PC-9 (cell line): ENCODE data around the gene JUP. TPM values are rescaled to one million over a fixed set of nuclear protein-coding genes. Genes with fewer than 3 reads are reported as not detected.

Experiments
- BruUV-seq: library from RNA; stranded (reverse); fragments of 400-500 nt; replicated peaks from 2 replicates; lab custom pipeline; 2021; lab: Mats Ljungman, UMichigan
- CTCF ChIA-PET: fragments of 300-600 bp; sonication (Branson Sonifier 250); formaldehyde crosslinking; loops from one replicate; lab custom pipeline; 2022; ENCODE audit warnings: antibody characterized with exemption; lab: Charles Lee
- POLR2A ChIA-PET: fragments of 300-600 bp; sonication (Branson Sonifier 250); formaldehyde crosslinking; loops from one replicate; lab custom pipeline; 2022; ENCODE audit warnings: antibody characterized with exemption; ENCODE audit not compliant: unreplicated experiment; lab: Charles Lee
- DNase-seq, 2 experiments: peaks; one replicate each; pipeline versions ENCODE4 v3.0.0 to v3.0.0-alpha.2; 2015 to 2022; ENCODE audit warnings: mixed read lengths in 1 of 2
- H2AFZ ChIP-seq: fragments of 200-600 bp; sonication (generic); 2 replicates; pipeline ENCODE4 v1.8.1; 2017; ENCODE audit warnings: antibody characterized with exemption
- H3F3A ChIP-seq: fragments of 200-600 bp; sonication (generic); 2 replicates; pipeline ENCODE4 v1.8.1; 2017; ENCODE audit warnings: antibody characterized with exemption, mild to moderate bottlenecking, low read depth; ENCODE audit not compliant: insufficient read depth
- H3K27ac ChIP-seq: fragments of 200-600 bp; sonication (generic); 2 replicates; pipeline ENCODE4 v1.6.1; 2016; ENCODE audit warnings: mixed run types
- H3K27me3 ChIP-seq: fragments of 200-600 bp; sonication (generic); 2 replicates; pipeline ENCODE4 v1.6.1; 2016; ENCODE audit warnings: low read depth, mixed run types; ENCODE audit not compliant: insufficient read depth
- H3K36me3 ChIP-seq: fragments of 200-600 bp; sonication (generic); 2 replicates; pipeline ENCODE4 v1.6.1; 2016; ENCODE audit warnings: low read depth, mixed run types
- H3K4me1 ChIP-seq: fragments of 200-600 bp; sonication (generic); replicated peaks from 2 replicates; pipeline ENCODE4 v1.6.1; 2016; ENCODE audit warnings: mixed run types; ENCODE audit not compliant: insufficient read depth
- H3K4me2 ChIP-seq: fragments of 200-600 bp; sonication (generic); 2 replicates; pipeline ENCODE4 v1.6.1; 2017; ENCODE audit warnings: mixed run types
- H3K4me3 ChIP-seq: fragments of 200-600 bp; sonication (generic); 2 replicates; pipeline ENCODE4 v1.6.1; 2016; ENCODE audit warnings: mixed run types
- H3K79me2 ChIP-seq: fragments of 200-600 bp; sonication (generic); 2 replicates; pipeline ENCODE4 v1.6.1; 2017; ENCODE audit warnings: low read depth, mixed run types
- H3K9me2 ChIP-seq: fragments of 200-600 bp; sonication (generic); 2 replicates; pipeline ENCODE4 v1.8.1; 2017; ENCODE audit warnings: mild to moderate bottlenecking; ENCODE audit not compliant: insufficient read depth
- H3K9me3 ChIP-seq: fragments of 200-600 bp; sonication (generic); 2 replicates; pipeline ENCODE4 v1.8.1; 2016; ENCODE audit warnings: low read depth; ENCODE audit not compliant: insufficient read depth
- H4K20me1 ChIP-seq: fragments of 200-600 bp; sonication (generic); 2 replicates; pipeline ENCODE4 v1.8.1; 2017; ENCODE audit not compliant: insufficient read depth
- CTCF ChIP-seq: fragments of 200-600 bp; sonication (generic); conservative IDR thresholded peaks from 2 replicates; pipeline ENCODE4 v1.6.1; 2017; ENCODE audit warnings: mixed run types, antibody characterized with exemption, mild to moderate bottlenecking, moderate library complexity
- EZH2 ChIP-seq: fragments of 200-600 bp; sonication (generic); IDR thresholded peaks from 2 replicates; pipeline ENCODE4 v1.8.0; 2017; ENCODE audit warnings: antibody characterized with exemption, low read depth
- intact Hi-C: fragments of 100-400 bp; cut with micrococcal nuclease; formaldehyde crosslinking; loops from one replicate; pipeline ENCODE4 v1.10.0; 2022; ENCODE audit not compliant: unreplicated experiment
- total RNA-seq: library from RNA; stranded (reverse); gene quantifications from 2 replicates; pipeline ENCODE4 v1.2.3, GENCODE V29; 2021

The JUP gene
- total RNA-seq, 1 experiment from 2014 or later = 259 TPM

- TF ChIP-seq EZH2 = no peak
- TF ChIP-seq CTCF = no peak
- H3K4me2 ChIP-seq = no peak overlapping the region
- no peak overlapping the region for H3K4me3 ChIP-seq
- no TSS peak for BruUV-seq
- H3K4me1 ChIP-seq = no peaks in the 10 kb centered on the region
- H3K27ac ChIP-seq = no peak overlapping the region
- no peaks in the 10 kb centered on the region for H3K9me3 ChIP-seq
- no peaks in the 10 kb centered on the region for H3K27me3 ChIP-seq
- intact Hi-C loops = no loop called here
- peaks cover 30% of the 10 kb centered on the region for H3F3A ChIP-seq
- H2AFZ ChIP-seq = no peak overlapping the region
- no peaks in the 10 kb centered on the region for H3K9me2 ChIP-seq
- H3K79me2 ChIP-seq = no peaks in the 10 kb centered on the region
- H3K36me3 ChIP-seq = no peaks in the 10 kb centered on the region
- no peaks in the 10 kb centered on the region for H4K20me1 ChIP-seq
- POLR2A ChIA-PET = interaction anchor here (0.6 kb wide), 2 partner anchors 25 to 33 kb away, joined by 3 to 39 read pairs; no protein-coding TSS in a partner anchor
- CTCF ChIA-PET = interaction anchor here (0.5 kb wide), 1 partner anchor 146 kb away, joined by 3 read pairs; no protein-coding TSS in a partner anchor
- no peak for DNase-seq
These were observed 38.2 kb downstream of the JUP start for GRCh38 chr17:41748275-41748674.

GRCh38 chr17:41741709-41742108, 44.8 kb downstream of the JUP start:
- BruUV-seq = no TSS peak
- intact Hi-C loops = no loop called here
- Histone ChIP-seq H3K4me2 (no peak overlapping the region), H3F3A (peaks cover 27% of the 10 kb centered on the region; the same call in 1 of the 2 replicates), H3K9me2 (no peaks in the 10 kb centered on the region), H3K27me3 (0 out of 2 replicates have a peak, but pooled peaks cover 2% of the 10 kb centered on the region), H3K9me3 (no peaks in the 10 kb centered on the region), H2AFZ (no peak overlapping the region), H3K79me2 (no peaks in the 10 kb centered on the region), H4K20me1 (no peaks in the 10 kb centered on the region), H3K4me3 (no peak overlapping the region), H3K4me1 (peaks cover 29% of the 10 kb centered on the region), H3K36me3 (no peaks in the 10 kb centered on the region), H3K27ac (no peak overlapping the region)
- CTCF ChIA-PET = no interaction called here
- TF ChIP-seq CTCF = no peak
- TF ChIP-seq EZH2 = no peak
- DNase-seq = no peak
- POLR2A ChIA-PET = no interaction called here

GRCh38 chr17:41740506-41740905, 46.0 kb downstream of the JUP start:
- Histone ChIP-seq H2AFZ (no peak overlapping the region), H3K9me3 (no peaks in the 10 kb centered on the region), H3K9me2 (no peaks in the 10 kb centered on the region), H3K36me3 (no peaks in the 10 kb centered on the region), H3K4me1 (peaks cover 35% of the 10 kb centered on the region), H4K20me1 (no peaks in the 10 kb centered on the region), H3K27ac (peak overlapping the region; percentile 55), H3K4me2 (no peak overlapping the region), H3K4me3 (no peak overlapping the region), H3K79me2 (no peaks in the 10 kb centered on the region), H3F3A (peaks cover 28% of the 10 kb centered on the region; the same call in 1 of the 2 replicates), H3K27me3 (peaks cover 8% of the 10 kb centered on the region; the same call in 1 of the 2 replicates)
- intact Hi-C loops = no loop called here
- ChIA-PET CTCF (interaction anchor here (0.6 kb wide), 1 partner anchor 57 kb away, joined by 6 read pairs; no protein-coding TSS in a partner anchor), POLR2A (interaction anchor here (0.6 to 1.0 kb wide), 2 partner anchors 31 to 46 kb away, joined by 3 to 5 read pairs; partner anchors contain the start of gene JUP)
- no peak for DNase-seq
- TF ChIP-seq CTCF = no peak
- TF ChIP-seq EZH2 = no peak
- no TSS peak for BruUV-seq
